NCI-H69 (cell line): ENCODE data around the gene KRT72.

Experiments used
- DNase-seq: peaks from one replicate; lab custom pipeline; 2025; lab: John Stamatoyannopoulos, UW

Gene KRT72

GRCh38 chr12:52600941-52601481 lies at the start of gene KRT72:
TSS of gene KRT72 (minus strand) at chr12:52601463. CDS start at chr12:52601452, 11 bp downstream.
- no peak for DNase-seq

DNA sequence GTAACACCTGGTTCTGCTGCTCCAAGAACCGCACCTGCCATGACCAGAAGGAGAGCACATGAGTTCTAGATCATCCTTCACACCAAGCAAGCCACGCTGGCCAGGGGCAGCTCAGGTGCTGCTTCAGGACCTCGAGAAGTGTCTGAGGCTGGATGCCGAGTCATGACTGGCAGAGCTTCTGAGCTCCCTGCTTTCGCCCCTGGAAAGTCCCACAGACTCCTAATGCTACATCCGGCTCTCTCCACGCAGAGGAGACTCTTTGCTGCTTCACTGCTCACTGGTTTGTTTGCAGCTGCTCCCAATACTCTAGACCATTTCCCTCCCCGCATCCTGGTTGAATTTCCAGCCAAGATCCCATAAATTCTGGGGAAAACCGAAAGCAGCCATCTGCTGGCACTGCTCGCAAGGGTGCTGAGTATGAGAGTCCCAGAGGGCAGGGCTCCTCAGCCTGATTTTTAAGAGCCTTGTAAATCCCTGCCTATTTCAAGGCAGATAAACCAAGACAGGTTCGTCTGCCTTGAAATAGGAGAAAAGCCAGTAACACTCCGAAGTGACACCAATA lies 49.3 kb upstream of the KRT72 start:
- DNase-seq = no peak

DNA sequence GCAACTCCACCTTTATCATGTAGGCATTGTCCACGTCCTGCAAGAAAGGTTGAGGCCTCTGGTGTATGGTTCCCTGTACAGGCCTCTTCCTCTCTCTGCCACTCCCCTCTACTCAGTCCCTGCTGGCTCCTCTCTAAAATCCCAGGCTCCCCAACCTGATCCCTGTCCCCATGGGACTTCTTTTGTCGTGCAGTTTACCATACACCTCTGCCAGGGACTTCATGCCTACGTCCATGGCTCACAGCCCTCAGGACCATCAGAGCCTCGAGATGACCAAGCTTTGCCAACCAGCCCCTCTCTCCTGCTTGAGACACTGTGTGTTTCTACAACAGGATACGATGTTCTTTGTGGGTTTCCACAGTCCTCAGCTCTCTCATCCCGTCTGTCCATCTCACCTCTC lies 47.8 kb upstream of the KRT72 start:
- no peak for DNase-seq

DNA sequence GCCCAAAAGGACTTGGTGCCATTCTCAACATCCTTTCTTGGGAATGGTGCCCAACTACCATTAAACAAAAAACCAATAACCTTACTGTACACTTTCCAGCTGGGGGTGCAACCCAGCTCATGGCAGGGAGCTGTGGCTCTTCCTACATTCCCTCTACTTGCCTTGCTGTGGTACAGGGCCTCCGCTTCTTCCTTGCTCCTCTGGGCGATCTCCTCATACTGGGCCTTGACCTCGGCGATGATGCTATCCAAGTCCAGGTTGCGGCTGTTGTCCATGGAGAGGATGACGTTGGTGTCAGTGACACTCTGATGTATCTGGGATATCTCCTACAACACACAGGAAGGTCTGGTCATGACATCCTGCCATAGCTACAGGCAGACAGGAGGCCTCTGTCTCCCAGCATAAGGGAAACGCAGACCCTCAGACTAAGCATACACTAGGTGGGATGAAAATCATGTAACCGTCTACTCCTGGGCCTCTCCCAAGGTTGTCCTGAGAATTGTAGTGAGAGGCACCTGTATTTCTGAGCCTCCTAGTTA lies 46.8 kb upstream of the KRT72 start:
- no peak for DNase-seq

GRCh38 chr12:52647601-52648000 lies 46.3 kb upstream of the KRT72 start:
- no peak for DNase-seq

- no peak for DNase-seq
These were observed 45.4 kb upstream of the KRT72 start for GRCh38 chr12:52646613-52647012.

- no peak for DNase-seq
These were observed 44.7 kb upstream of the KRT72 start for GRCh38 chr12:52645982-52646381.

- no peak for DNase-seq
These were observed 44.0 kb upstream of the KRT72 start for GRCh38 chr12:52645120-52645761.

DNA sequence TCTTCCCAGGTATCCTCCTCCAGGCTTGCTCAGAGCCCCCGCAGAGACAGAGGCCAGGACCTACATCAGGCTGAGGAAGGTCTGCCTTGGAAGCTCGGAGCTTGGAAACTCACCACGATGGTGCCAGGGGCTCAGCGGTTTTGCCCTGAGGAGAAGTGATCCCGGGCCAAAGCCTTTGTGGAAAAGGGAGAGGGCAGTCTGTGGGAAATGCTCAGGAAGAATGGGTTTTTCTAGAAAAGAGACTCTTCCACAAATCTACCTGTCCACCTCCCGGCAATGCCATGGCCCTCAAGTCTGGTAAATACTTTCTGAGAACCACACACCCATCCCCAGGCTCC lies 42.8 kb upstream of the KRT72 start:
- DNase-seq = no peak

GRCh38 chr12:52643233-52644077 lies 42.2 kb upstream of the KRT72 start:
- DNase-seq = no peak

- DNase-seq = no peak
These were observed 40.2 kb upstream of the KRT72 start for GRCh38 chr12:52641468-52641867.

- no peak for DNase-seq
These were observed 36.0 kb upstream of the KRT72 start for GRCh38 chr12:52637299-52637698.

- DNase-seq = no peak
These were observed 35.5 kb upstream of the KRT72 start for GRCh38 chr12:52636592-52637258.

GRCh38 chr12:52636189-52636588 lies 34.9 kb upstream of the KRT72 start:
- DNase-seq = no peak

DNA sequence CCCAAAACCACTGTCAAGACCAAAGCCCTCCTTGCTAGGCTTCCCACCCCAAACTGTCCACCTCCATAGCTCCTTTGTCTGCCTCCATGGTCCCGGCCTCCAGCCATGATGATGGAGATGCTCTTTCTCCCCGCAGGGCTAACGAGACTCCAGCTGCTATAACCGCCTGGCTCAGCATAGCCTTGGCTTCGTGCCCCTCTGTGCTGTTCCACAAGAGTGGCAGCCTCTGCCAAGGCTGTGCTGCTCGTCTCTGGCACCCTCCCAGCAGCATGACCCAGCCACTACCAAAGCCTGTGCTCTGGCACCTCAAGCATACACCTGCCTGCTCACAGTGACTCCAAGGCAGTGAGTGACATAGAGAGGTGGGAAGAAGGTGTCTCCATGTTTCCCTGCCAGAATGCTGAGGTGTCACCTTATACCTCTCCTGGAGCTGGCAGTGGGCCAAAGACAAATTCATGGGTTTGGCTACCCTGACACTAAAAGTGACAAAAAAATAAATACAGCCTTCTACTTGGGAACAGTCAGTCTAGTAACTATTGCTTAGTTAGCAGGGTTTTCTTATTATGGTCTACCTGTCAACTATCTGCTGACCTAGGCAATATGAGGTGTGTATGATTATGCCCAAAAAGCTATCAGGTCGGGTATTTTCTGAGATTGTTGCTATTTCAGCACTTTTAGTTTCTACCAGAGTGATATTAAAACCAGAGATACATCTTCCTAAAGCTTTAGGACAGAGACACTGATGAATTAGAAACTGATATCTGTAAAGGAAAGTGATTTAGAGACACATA lies 33.2 kb upstream of the KRT72 start:
- peak; percentile 36 for DNase-seq

GRCh38 chr12:52633383-52633782 lies 32.1 kb upstream of the KRT72 start:
- DNase-seq = no peak

DNA sequence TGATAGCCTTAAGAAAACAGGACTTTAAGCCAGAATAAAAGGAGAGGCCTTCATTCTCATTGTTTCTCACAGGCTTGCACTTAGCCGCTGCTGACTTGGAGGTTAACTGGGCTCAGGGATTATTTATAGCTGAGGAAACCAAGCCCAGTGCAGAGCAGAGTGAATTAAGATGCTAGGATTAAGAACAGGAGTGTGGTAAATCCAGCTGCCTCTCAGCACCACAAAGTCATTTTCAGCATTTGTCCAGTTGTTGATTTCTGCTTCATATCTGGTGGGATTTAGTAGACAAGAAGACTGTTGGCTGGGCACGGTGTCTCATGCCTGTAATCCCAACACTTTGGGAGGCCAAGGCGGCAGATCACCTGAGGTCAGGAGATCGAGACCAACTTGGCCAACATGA lies 31.4 kb upstream of the KRT72 start:
- no peak for DNase-seq

DNA sequence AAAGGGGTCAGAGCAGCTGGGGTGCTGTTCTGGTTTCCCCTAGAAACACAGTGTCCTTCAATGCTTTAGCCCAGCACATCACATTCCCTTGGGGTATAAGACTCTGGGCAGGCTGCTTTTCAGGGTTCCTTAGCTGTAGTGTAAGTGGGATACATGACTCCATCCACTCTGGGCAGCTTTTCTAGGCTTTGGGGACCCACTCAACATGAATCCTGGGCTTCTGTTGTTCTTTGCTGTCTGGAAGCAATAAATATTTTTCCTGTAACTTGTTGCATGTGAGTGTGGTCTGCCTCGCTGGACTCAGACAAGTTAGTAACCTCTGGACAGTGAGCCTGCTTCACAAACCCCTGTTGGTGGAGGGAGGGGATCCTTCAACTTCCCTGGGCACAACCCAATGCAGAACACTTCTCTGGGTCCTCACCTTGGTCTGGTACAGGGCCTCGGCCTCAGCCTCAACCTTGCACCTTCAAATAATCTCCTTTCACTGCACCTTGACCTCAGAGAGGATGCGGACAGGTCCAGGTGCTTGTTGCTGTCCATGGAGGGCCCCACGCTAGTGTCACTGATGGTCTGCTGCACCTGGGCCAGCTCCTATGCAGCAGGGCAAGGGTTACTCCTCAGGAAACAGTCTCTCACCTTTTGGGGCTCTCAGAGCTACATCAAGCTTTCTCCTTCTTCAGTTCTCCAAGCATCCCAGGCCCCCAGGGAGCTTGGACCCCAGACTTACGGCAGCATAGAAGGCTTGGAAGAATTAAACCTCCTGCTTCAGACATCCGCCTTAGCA lies 30.6 kb upstream of the KRT72 start:
- no peak for DNase-seq

- DNase-seq = no peak
These were observed 30.0 kb upstream of the KRT72 start for GRCh38 chr12:52631264-52631663.

DNA sequence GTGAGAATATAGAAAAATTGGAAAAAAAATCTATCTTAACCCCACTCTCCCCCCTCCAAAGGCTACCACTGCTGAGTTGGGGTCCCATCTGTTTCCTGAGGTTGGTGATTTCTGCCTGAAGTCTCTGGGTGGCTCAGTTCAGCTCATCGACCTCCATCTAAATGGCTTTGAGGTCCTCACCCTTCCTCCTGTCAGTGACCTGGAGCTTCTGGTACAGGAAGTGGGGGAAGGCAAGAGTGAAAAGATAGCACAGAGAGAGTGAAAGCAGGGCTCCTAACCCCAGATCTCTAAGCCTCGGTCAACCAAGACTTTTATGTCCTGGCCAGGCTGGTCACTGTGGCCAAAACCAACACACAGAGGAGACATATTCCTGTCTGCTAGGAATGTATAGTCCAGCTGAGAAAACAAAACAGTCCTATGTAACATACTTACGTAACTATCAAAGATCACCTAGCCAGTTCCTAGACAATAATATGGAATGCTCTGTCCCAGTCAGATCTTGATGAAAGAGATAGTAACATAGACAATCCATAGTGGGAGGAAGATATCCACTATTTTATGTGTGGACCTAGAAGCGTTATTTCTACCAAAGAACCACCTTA lies 29.4 kb upstream of the KRT72 start:
- DNase-seq = no peak
